Activated naive CD4-positive, alpha-beta T cell treated with anti-CD3 and anti-CD28 coated beads, Interleukin-2, amount 10 ng/mL, durations not matched to agents 7 days and 5 days (primary cell): ENCODE data around the gene FABP7.

Experiments
- CTCF ChIA-PET: fragments of 350-600 bp; sonication (Branson Sonifier 250); formaldehyde crosslinking; loops from one replicate; lab custom pipeline; 2021; ENCODE audit warnings: antibody characterized with exemption; lab: Charles Lee
- DNase-seq: peaks from one replicate; pipeline ENCODE4 v3.0.0-alpha.2; 2020
- H3K27ac Mint-ChIP-seq: one replicate; pipeline ENCODE4 v1.8.0; 2021; ENCODE audit warnings: mild to moderate bottlenecking, moderate library complexity, mixed read lengths
- H3K27me3 Mint-ChIP-seq: one replicate; pipeline ENCODE4 v1.8.0; 2021; ENCODE audit warnings: mild to moderate bottlenecking, mixed read lengths
- H3K36me3 Mint-ChIP-seq: one replicate; pipeline ENCODE4 v1.8.0; 2021; ENCODE audit warnings: mixed read lengths
- H3K4me1 Mint-ChIP-seq: one replicate; pipeline ENCODE4 v1.8.0; 2021; ENCODE audit warnings: mixed read lengths
- H3K4me3 Mint-ChIP-seq: one replicate; pipeline ENCODE4 v1.8.0; 2021; ENCODE audit warnings: mild to moderate bottlenecking, moderate library complexity, mixed read lengths
- H3K9me3 Mint-ChIP-seq: one replicate; pipeline ENCODE4 v1.8.0; 2021; ENCODE audit warnings: mixed read lengths

The FABP7 gene

GRCh38 chr6:122792766-122793165 is 13.2 kb downstream of the FABP7 start:
- H3K4me1 Mint-ChIP-seq, result peaks cover 15% of the 10 kb centered on the region
- H3K36me3 Mint-ChIP-seq, result no peaks in the 10 kb centered on the region
- H3K27me3 Mint-ChIP-seq, result peaks cover 45% of the 10 kb centered on the region
- H3K4me3 Mint-ChIP-seq, result no peak overlapping the region
- no peaks in the 10 kb centered on the region for H3K9me3 Mint-ChIP-seq
- CTCF ChIA-PET, result no interaction called here
- no peak for DNase-seq
- no peak overlapping the region for H3K27ac Mint-ChIP-seq

GRCh38 chr6:122797537-122797936 is 18.0 kb downstream of the FABP7 start:
- no peaks in the 10 kb centered on the region for H3K4me1 Mint-ChIP-seq
- H3K27me3 Mint-ChIP-seq, result peaks cover 3% of the 10 kb centered on the region
- CTCF ChIA-PET, result interaction anchor here (2.3 kb wide), 1 partner anchor 8 kb away, joined by 10 read pairs; the partner anchor contains the start of gene SMPDL3A

GRCh38 chr6:122798099-122798641 is 18.7 kb downstream of the FABP7 start:
- no peak for DNase-seq
- H3K27ac Mint-ChIP-seq, result no peak overlapping the region
- H3K9me3 Mint-ChIP-seq, result no peaks in the 10 kb centered on the region
- H3K27me3 Mint-ChIP-seq, result no peaks in the 10 kb centered on the region
- H3K4me3 Mint-ChIP-seq, result no peak overlapping the region
- H3K36me3 Mint-ChIP-seq, result no peaks in the 10 kb centered on the region
- H3K4me1 Mint-ChIP-seq, result no peaks in the 10 kb centered on the region
- CTCF ChIA-PET, result interaction anchor here (1.2 to 2.3 kb wide), 2 partner anchors 9 to 40 kb away, joined by 3 to 10 read pairs; partner anchors contain the start of gene SMPDL3A

More at GRCh38 chr6:122797537-122797936, 18.0 kb downstream of the FABP7 start:
- Mint-ChIP-seq H3K9me3 (no peaks in the 10 kb centered on the region), H3K36me3 (no peaks in the 10 kb centered on the region), H3K27ac (no peak overlapping the region), H3K4me3 (no peak overlapping the region)
- no peak for DNase-seq

- Mint-ChIP-seq H3K36me3 (no peaks in the 10 kb centered on the region), H3K9me3 (no peaks in the 10 kb centered on the region), H3K4me3 (no peak overlapping the region), H3K4me1 (no peaks in the 10 kb centered on the region), H3K27ac (no peak overlapping the region), H3K27me3 (no peaks in the 10 kb centered on the region)
- DNase-seq, result no peak
- CTCF ChIA-PET, result interaction anchor here (1.2 to 2.3 kb wide), 2 partner anchors 10 to 39 kb away, joined by 3 to 10 read pairs; partner anchors contain the start of gene SMPDL3A
Measured at GRCh38 chr6:122799140-122799745, 19.7 kb downstream of the FABP7 start.

GRCh38 chr6:122799916-122800686 is 20.6 kb downstream of the FABP7 start:
- CTCF ChIA-PET, result interaction anchor here (2.3 kb wide), 1 partner anchor 11 kb away, joined by 10 read pairs; the partner anchor contains the start of gene SMPDL3A
- H3K4me1 Mint-ChIP-seq, result no peaks in the 10 kb centered on the region
- H3K27me3 Mint-ChIP-seq, result no peaks in the 10 kb centered on the region
- H3K36me3 Mint-ChIP-seq, result no peaks in the 10 kb centered on the region
- no peak for DNase-seq
- no peak overlapping the region for H3K4me3 Mint-ChIP-seq
- H3K27ac Mint-ChIP-seq, result no peak overlapping the region
- no peaks in the 10 kb centered on the region for H3K9me3 Mint-ChIP-seq

- no peak overlapping the region for H3K27ac Mint-ChIP-seq
- H3K9me3 Mint-ChIP-seq, result no peaks in the 10 kb centered on the region
- H3K4me3 Mint-ChIP-seq, result no peak overlapping the region
- no peaks in the 10 kb centered on the region for H3K27me3 Mint-ChIP-seq
- H3K36me3 Mint-ChIP-seq, result no peaks in the 10 kb centered on the region
- CTCF ChIA-PET, result interaction anchor here (1.7 kb wide), 1 partner anchor 11 kb away, joined by 8 read pairs; the partner anchor contains the start of gene SMPDL3A
- no peak for DNase-seq
- no peaks in the 10 kb centered on the region for H3K4me1 Mint-ChIP-seq
Measured at GRCh38 chr6:122800906-122801305, 21.4 kb downstream of the FABP7 start.

- no peaks in the 10 kb centered on the region for H3K36me3 Mint-ChIP-seq
- H3K4me1 Mint-ChIP-seq, result no peaks in the 10 kb centered on the region
- H3K9me3 Mint-ChIP-seq, result no peaks in the 10 kb centered on the region
- H3K27ac Mint-ChIP-seq, result no peak overlapping the region
- no peaks in the 10 kb centered on the region for H3K27me3 Mint-ChIP-seq
- DNase-seq, result no peak
- H3K4me3 Mint-ChIP-seq, result no peak overlapping the region
- CTCF ChIA-PET, result interaction anchor here (1.7 kb wide), 1 partner anchor 12 kb away, joined by 8 read pairs; the partner anchor contains the start of gene SMPDL3A
Measured at GRCh38 chr6:122801397-122801796, 21.9 kb downstream of the FABP7 start.

GRCh38 chr6:122803171-122803661 is 23.7 kb downstream of the FABP7 start:
- Mint-ChIP-seq H3K27ac (no peak overlapping the region), H3K4me3 (no peak overlapping the region), H3K9me3 (no peaks in the 10 kb centered on the region), H3K4me1 (no peaks in the 10 kb centered on the region), H3K27me3 (no peaks in the 10 kb centered on the region), H3K36me3 (no peaks in the 10 kb centered on the region)
- DNase-seq, result no peak
- CTCF ChIA-PET, result interaction anchor here (1.2 kb wide), 1 partner anchor 14 kb away, joined by 3 read pairs; no protein-coding TSS in a partner anchor

GRCh38 chr6:122804962-122805485 is 25.5 kb downstream of the FABP7 start:
- H3K4me1 Mint-ChIP-seq, result no peaks in the 10 kb centered on the region
- H3K36me3 Mint-ChIP-seq, result no peaks in the 10 kb centered on the region
- H3K27me3 Mint-ChIP-seq, result no peaks in the 10 kb centered on the region
- H3K4me3 Mint-ChIP-seq, result no peak overlapping the region
- H3K9me3 Mint-ChIP-seq, result no peaks in the 10 kb centered on the region
- CTCF ChIA-PET, result no interaction called here
- no peak for DNase-seq
- H3K27ac Mint-ChIP-seq, result no peak overlapping the region

GRCh38 chr6:122806291-122806690 is 26.8 kb downstream of the FABP7 start:
- H3K4me1 Mint-ChIP-seq, result no peaks in the 10 kb centered on the region
- H3K36me3 Mint-ChIP-seq, result no peaks in the 10 kb centered on the region
- H3K9me3 Mint-ChIP-seq, result no peaks in the 10 kb centered on the region
- CTCF ChIA-PET, result no interaction called here
- H3K27me3 Mint-ChIP-seq, result no peaks in the 10 kb centered on the region
- no peak overlapping the region for H3K4me3 Mint-ChIP-seq
- DNase-seq, result no peak
- H3K27ac Mint-ChIP-seq, result no peak overlapping the region

- no peaks in the 10 kb centered on the region for H3K27me3 Mint-ChIP-seq
- H3K27ac Mint-ChIP-seq, result no peak overlapping the region
- no peaks in the 10 kb centered on the region for H3K4me1 Mint-ChIP-seq
- no peak overlapping the region for H3K4me3 Mint-ChIP-seq
- no peaks in the 10 kb centered on the region for H3K36me3 Mint-ChIP-seq
- no peaks in the 10 kb centered on the region for H3K9me3 Mint-ChIP-seq
- no peak for DNase-seq
- CTCF ChIA-PET, result interaction anchor here (0.6 to 1.2 kb wide), 2 partner anchors 15 to 461 kb away, joined by 3 read pairs; no protein-coding TSS in a partner anchor
Measured at GRCh38 chr6:122808121-122808885, 28.8 kb downstream of the FABP7 start.

- CTCF ChIA-PET, result interaction anchor here (0.6 kb wide), 1 partner anchor 460 kb away, joined by 3 read pairs; no protein-coding TSS in a partner anchor
- Mint-ChIP-seq H3K27ac (no peak overlapping the region), H3K36me3 (no peaks in the 10 kb centered on the region), H3K4me1 (no peaks in the 10 kb centered on the region), H3K4me3 (no peak overlapping the region), H3K27me3 (no peaks in the 10 kb centered on the region), H3K9me3 (no peaks in the 10 kb centered on the region)
- no peak for DNase-seq
Measured at GRCh38 chr6:122809001-122809400, 29.5 kb downstream of the FABP7 start.

- H3K9me3 Mint-ChIP-seq, result no peaks in the 10 kb centered on the region
- CTCF ChIA-PET, result no interaction called here
- DNase-seq, result no peak
- no peaks in the 10 kb centered on the region for H3K4me1 Mint-ChIP-seq
- no peaks in the 10 kb centered on the region for H3K36me3 Mint-ChIP-seq
- no peak overlapping the region for H3K4me3 Mint-ChIP-seq
- no peaks in the 10 kb centered on the region for H3K27me3 Mint-ChIP-seq
- H3K27ac Mint-ChIP-seq, result no peak overlapping the region
Measured at GRCh38 chr6:122809691-122810090, 30.2 kb downstream of the FABP7 start.
